ENCODE results near the gene MAL.

The MAL gene

DNA sequence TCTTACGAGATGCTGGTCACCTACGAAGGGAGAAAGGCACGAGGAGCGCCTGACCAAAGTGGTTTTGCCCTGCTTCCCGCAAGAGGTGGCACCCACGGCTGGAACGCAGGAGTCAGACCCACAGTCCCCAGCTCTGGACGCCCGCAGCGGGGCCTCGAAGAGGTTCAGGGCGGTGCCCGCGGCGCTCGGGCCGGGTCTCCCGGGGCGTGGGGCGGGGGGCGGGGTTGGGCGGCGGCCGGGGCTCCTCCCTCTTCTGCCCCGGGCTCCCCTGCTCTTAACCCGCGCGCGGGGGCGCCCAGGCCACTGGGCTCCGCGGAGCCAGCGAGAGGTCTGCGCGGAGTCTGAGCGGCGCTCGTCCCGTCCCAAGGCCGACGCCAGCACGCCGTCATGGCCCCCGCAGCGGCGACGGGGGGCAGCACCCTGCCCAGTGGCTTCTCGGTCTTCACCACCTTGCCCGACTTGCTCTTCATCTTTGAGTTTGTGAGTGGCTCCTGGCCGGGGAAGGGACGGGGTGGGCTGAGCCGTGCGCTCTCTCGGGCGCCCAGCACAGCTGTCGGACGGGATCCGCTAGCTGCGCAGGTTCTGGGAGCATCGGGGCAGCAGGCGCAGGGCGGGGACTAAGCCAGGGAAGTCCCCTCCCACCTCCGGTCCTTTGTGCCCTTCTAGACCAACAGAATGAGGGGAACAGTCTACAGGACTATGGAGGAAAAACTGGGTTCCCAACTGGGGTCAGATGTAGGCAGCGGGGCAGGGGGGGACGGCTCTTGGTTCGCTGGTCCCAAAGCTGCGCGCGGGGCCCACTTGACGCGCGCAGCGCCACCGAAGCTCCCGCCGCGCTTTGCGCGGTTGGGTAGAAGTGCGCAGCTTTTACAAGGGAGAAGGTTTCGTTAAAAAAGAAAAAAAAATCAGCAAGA is at the start of gene MAL:
TSS of gene MAL (plus strand) at position 303 of the 914 bp plus-strand sequence. CDS start at position 388, 85 bp downstream.
- DNase-seq = no peak

DNA sequence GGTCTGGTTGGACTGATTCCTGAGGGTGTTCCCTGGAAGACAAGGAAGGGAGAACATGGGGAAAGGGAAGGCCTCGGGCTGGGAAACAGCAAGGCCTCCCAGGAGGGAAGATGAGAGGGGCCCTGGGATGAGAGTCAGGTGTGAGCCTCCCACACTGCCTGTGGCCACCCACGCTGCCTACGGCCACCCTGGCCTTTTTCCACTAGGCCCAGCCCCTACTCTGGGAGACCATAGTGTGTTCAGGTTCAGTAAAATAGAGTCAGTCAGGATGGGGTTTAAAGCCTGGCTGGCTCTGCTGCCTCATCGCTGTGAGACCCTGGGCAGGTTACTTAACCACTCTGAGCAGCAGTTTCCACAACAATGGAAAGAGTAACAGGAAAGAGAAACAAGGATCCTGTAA is 47.7 kb upstream of the MAL start:
- no peak for DNase-seq

DNA sequence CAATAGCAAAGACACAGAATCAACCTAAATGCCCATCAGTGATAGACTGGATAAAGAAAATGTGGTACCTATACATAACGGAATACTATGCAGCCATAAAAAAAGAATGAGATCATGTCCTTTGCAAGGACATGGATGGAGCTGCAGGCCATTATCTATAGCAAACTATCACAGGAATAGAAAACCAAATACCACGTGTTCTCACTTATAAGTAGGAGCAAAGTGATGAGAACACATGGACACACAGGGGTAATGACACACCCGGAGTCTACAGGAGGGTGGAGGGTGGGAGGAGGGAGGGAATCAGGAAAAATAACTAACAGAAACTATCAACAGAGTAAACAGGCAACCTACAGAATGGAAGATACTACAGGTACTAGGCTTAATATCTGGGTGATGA is 46.6 kb upstream of the MAL start:
- no peak for DNase-seq

DNA sequence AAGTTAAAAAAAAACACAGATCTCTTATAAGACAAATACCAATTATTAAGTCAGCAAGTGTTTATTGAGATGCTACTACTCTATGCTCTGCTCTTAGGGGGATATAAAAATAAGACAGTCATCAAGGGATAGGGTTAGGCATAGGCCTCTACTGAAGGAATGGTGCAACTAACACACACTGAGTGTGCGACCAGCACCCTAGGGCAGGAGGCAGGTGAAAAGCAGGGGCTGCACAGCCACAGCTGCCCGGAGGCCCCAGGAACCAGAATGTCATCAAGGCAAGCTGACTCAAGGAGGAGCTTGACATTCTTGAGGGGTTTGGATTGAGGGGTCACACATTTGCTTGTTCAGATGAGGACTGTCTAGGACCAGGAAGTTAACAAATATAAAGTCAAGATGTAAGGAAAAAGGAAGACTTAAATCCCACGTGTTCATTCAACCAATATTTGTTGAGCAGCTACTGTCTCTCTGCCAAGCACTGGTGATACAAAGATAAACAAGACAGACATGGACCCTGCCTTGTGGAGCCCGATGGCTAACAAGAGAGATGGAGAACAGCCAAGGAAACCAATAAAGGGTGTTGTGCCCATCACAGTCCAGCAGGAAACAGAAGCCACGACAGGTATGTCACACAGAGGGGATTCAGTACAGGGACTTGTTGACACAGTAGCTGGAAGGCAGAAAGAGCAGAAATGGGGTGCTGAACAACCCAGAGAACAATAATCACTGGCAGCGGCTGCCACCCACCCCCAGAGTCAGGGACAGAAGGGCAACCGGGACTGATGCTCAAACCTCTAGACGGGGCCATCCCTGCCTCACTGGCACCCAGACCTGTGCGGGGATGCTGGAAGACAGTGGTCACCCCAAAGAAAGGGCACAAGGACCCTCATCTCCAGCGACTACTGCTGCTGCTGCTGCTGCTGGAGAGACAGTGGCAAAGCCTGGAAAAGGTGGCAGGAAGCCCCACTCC is 45.8 kb upstream of the MAL start:
- no peak for DNase-seq

DNA sequence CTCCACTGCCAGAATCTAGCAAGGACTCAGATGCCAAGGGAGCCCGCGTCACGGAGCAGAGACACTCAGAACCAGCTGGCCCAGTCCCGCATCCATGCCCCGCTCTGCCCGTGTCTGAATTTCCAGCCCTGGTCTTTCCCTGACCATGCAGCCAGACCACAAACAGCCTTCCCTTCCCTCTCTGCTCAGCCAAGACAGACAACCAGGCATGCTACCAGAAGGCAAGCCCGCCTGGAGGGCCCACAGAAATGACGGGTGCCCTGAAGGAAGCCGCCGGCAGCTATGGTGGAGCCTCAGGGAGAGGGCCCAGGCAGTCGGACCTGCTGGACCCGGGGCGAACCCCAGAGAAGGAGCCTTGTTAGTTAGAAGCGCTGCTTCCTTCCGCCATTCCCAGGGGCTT is 45.1 kb upstream of the MAL start:
- no peak for DNase-seq

DNA sequence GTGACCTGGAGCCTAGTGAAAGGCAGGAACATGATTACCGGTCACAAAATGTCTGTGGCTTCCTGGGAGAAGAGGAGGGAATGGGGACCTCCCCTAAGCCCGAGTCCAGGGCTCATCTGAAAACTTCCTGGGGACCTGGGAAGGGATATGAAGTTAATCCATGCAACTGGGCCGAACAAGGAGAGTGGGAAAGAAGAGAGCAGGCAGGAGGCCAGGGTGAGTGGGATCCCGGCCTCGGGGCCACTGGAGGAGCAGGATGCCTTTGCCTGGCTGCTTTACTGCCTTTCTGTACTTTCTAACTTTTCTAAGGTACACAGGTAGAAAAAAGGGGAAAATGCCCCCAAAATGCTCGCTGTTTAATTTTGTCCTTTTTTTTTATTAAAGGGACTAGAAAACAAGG is 43.4 kb upstream of the MAL start:
- no peak for DNase-seq

DNA sequence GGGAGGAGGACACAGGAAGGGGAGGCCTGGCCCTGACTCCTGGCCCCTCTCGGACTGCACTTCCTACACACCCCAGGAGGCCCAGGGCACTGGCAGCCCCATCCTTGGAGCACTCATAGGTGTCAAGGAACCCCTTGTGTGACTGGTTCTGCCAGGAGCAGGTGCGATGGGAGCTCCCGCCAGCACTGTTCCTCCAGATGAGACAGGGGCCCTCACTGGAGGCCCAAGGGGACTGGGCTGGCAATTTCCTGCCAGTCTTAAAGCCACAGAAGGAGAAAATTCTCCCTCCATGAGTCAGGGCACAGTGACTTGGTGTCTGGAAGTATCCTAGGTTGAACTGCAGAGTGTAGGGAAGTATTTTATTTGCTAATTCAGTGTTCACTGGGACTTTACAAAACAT is 42.8 kb upstream of the MAL start:
- no peak for DNase-seq

DNA sequence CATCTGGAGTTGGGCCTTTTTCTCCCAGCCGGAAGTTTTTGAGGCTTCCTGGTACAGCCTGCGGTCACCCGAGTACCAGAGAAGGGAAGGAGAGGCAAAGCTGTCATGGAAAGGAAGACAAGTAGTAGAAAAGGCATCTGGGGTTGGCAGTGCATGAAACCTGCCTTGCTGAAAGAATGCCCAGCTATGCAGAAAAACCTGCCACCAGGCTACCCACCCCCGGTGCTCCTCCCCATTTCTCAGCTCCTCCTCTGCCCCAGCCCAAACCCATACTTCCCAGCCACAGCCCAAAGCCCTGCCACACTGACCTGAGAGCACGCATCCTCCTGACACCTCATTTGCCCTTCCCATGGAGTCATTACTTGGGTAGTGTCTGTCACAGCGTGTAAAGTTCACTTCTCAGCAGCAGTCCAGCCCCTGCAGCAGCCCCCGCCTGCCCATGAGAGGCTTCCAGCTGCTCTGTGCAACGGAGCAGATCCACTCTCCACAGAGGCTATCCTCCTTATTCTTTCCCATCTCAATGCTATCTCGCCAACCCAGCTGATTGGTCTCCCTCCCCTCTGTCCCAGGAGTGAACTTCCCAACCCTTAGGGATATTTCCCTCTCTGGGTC is 40.4 kb upstream of the MAL start:
- no peak for DNase-seq

DNA sequence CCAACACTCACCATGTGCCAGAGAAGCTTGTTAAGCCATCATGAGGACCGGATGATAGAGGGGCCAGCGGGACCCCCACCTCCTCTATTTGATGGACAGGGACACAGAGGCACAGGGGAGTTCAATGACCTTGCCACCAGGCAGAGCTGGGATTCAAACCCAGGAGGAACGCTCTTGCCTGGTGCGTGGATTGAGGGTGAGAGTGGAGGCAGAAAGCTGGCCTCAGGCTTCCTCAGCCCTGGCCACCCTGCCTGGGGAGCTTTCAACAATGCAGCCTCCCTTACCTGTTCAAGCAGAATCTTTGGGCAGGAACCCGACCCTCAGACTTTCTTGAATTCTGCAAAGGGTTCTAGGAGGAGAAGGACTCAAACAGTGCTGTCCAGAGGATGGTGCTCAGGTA is 39.9 kb upstream of the MAL start:
- no peak for DNase-seq

DNA sequence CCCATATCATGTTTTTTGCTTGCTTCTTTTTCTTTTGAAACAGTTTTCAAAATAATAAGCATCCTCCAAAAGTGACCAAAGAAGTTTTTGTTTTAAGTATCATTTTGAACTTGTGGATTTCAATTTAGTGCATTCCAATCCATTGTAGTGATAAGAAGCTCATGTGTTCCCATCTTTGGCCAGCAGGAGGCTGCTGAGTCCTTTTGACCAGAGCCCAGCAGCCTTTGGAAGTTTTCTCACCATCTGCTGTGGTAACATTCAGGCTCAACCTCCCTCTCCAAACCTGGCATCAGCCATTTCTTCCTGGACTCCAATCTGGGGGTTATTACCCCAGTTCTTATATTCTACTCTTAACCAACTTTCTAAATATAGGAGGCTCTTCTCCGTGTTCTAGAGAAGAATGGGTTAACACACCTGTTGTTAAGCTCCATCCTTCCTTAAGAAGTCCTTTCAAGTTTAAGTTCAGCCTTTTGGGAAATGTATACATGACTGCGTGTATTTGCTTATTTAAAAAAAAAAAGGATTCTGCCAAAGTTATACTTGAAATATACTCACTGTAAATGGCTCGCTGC is 39.0 kb upstream of the MAL start:
- DNase-seq = no peak

DNA sequence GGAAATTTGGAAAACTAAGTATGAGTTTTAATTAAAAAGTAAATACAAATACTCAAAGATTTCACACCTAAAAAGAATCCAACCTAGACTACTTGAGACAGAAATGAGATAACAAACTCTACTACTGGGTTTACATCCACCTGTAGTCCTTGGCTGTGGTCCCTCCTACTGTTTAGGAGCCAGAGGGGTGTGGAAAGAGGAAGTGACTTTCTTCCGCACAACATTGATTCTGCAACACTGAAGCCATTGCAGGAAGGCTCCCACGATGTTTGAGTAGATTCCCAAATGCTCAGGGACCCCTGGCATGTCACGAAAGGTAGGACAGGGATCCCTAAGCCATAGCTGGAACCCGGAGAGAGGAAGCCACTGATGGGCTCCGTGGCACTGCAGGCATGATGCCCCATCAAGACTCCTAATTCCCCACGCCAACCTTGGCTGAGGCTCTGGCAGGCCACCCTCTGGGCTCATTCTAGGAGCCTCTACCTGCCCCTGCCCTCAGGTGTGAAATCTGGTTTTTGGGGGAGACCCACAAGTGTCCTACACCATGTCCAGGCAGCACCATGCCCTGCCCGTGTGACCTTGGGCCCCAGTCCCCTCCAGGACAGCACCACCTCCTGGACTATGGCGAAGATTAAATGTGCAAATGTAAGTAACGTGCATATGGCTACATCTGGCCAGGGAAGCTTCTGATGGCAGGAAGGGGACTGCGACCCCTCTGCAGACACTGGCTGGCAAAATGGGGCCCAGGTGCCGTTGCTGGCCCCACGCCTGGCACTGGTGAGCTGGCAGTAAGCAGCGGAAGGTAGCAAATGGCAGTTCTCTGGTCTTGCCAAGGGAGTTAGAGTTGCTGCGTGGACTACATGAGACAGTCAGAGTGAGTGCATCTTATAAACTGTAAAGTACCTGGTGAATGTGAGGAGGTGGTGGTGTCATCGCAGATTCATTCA is 38.2 kb upstream of the MAL start:
- no peak for DNase-seq

DNA sequence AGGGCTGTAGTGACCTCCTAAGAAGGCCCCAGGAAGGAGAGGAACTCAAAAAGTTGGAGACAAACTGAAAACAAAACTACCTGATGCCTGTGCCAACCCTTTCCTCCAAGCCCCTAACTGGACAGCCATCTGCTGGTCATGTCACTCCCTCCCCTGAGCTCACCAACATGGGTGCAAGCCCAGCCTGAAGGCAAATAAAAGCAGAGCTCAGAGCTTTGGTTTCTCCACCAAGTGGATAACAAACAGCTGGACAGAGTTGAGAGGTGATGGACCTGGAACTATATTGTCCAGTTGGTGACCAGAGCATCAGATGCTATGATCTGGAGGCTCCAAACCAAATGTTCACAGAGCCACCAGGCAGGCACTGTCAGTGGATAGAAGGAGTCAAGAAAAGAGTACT is 34.6 kb upstream of the MAL start:
- no peak for DNase-seq

DNA sequence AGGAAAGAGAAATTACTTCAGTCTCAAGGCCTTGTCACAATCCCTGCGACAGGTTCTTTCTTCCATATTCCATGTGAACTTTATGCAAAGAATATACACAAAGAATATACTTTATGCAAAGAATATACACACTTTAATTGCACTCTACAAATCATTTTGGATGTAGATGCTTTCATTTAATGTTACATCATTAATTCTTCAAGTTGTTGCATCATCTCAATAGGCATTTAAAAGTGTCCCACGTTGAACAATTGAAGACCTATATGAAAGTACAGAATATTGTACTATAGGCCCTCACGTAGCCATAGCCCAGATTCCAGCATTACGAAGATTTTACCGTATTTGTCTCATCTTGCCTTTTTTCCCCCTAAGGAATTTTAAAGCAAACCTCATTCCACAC is 33.1 kb upstream of the MAL start:
- no peak for DNase-seq

DNA sequence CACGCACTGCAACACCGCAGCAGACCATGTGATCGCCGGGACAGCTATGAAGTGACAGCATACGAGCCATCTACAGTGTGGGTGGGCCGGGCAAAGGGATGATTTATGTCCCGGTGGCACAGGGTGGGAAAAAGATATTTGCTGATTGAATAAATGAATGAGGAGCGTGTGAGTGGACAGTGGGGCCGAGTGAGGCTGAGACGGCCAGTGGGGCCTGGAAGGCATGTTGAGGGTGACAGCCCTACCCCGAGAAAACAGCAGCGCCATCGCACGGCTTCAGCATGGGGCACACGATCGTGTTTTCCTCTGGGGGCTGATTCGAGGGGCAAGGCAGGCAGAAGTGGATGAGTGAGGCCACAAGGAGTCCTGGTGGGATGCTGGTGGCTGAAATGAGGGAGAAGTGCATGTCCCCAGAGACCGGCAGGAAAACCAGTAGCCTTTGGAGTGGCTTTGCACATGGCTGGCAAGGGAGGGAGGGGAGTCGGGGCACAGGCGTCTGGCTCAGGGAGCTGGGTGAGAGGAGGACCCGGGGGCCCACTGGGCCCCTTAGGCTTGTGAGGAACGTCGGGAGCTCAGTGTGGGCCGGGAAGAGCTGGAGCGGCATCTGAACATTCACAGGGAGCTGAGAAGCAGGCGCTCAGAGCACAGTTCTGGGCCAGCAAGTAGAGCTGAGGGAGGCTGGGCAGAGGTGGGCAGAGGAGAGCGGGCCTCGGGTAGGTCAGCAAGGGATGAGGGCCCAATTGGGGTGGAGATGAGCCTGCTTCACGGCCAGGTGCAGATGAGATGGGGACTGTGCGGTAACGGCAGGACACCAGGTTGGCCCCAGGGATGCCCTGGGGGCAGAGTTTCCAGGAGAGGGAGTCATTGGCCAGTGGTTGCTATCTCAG is 32.1 kb upstream of the MAL start:
- no peak for DNase-seq

DNA sequence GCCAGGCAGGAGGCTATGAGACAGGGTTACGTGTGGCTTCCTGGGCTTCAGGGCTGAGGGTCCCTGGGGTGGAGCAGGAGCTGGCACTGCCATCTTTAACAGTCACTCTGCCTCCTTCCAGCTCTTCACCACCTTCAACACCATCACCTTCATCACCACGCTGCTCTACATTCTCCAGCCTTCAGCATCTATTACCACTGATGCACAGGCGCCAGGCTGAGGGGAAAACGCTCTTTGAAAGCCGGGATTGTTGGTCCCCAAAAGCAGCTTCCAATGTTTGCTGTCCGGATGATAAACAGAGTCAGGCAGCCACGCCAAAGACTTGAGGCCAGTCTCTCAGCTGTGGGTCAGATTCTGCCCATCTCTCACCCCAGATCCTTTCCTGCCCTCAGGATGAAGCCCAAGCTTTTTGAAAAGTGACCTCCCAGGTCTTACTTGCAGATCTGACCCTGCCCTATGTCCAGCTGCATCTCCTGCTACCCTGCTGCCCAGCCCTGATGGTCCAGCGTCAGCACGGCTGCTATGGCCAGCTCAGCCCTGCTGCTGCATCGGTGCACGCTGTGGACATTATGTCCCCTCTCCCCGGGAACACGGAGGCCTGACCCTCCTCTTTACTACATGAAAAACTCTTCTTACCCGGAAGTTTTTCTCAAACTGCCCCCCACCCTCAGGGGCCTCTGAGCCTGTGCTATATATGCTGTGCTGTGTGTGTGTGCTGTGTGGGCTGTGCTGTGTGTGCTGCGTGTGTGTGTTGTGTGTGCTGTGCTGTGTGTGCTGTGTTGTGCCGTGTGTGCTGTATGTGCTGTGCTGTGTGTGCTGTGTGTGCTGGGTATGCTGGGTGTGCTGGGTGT is 31.2 kb upstream of the MAL start:
- no peak for DNase-seq

DNA sequence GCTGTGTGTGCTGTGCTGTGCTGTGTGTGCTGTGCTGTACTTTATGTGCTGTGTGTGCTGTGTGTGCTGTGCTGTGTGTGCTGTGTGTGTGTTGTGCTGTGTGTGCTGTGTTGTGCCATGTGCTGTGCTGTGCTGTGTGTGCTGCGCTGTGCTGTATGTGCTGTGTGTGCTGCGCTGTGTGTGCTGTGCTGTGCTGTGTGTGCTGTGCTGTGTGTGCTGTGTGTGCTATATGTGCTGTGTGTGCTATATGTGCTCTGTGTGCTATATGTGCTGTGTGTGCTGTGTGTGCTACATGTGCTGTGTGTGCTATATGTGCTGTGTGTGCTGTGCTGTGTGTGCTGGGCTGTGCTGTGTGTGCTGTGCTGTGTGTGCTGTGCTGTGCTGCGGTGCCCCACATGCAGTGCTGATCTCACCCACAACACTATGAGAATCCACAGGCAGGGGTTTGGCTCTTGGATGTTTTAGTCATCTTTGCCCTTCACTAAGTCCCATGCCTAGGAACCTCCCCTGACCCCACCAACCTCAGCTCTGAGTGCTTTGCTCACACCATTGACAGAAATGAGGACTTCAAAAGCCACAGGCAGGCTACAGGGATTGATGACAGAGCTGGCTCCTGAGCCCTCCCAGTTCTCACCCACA is 30.5 kb upstream of the MAL start:
- no peak for DNase-seq

DNA sequence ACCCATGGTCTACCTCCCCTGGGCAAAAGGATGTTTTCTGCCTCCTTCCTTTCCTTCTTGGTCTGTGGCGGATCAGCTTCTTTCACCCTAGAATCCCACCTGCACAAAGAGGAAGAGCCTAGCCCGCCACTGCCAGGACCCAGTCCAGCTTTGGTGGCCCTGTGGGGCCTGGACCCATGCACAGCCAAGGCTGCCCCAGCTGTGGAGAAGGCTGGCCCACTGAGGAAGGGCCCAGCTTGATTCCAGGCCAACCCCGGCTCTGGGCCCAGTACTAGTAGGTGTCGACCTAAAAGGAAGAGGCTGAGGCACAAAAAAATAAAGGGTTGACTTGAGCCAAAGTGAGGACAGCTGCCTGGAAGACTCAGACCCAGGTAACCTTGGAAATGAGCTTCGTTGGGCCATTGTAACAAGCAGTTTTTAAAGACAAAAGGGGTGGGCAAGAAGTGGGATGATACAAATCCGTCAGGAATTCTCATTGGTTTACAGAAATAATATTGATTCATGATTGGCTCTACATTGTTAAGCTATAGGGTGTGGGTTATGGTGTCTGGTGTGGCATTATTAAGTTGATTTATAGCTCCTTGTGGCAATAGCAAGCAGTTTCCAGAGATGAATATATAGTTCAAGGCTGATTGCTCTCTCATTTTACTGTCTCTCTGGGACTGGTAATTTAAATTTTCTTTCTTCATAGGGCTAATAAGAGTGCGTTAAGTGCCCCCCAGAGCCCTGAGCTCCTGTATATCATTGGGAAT is 29.8 kb upstream of the MAL start:
- no peak for DNase-seq

DNA sequence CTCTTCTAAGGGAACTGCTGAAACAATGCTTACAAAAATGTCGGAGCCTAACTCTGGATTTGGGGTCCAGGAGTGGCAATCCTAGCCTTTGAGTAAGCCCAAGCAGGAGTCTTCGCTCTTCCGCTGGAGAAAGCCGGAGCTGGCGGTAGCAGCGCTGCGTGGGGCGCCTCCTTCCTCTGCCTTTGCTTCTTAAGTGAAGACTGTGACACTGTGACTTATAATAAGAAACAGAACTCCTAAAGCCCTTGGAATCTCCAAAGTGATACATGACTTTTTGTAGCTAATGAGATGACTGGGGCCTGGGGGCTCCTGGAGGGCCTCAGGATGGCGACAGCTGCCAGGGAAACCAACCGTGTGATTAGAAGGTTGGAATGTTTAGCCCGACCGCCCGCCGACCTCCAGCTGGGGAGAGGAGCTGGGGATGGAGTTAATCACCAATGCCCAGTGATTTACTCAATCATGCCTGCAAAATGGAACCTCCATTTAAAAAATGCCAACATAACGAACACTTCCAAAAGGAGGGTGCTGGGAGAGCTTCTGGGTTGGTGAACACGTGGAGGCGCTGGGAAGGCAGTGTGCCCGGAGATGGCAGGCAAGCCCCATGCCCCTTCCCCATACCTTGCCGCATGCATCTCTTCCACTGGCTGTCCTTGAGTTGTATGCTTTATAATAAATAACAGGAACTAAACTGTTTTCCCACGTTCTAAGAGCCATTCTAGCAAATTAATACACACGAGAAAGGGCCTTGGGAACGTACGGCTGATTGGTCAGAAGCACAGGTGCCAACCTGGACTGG is 29.0 kb upstream of the MAL start:
- no peak for DNase-seq

All from cerebellar nuclear complex (tissue), 1 donor.